HG02970 (cell line): ENCODE results near the gene SIGLEC7.
"Not testable (repeated sequence)": the region's sequence is repeated elsewhere in the genome, so short reads cannot be mapped to it uniquely, and the experiment has no call there.

Experiments used
- ATAC-seq: cut with Tn5 transposase; IDR thresholded peaks from one replicate; pipeline ENCODE4 v1.9.1; 2021; ENCODE audit warnings: mild to moderate bottlenecking, moderate library complexity, moderate number of reproducible peaks; ENCODE audit not compliant: unreplicated experiment, low FRiP score

SIGLEC7 gene

GRCh38 chr19:51164215-51164614, 22.1 kb downstream of the SIGLEC7 start:
- ATAC-seq = no peak

- ATAC-seq = no peak
Observed at GRCh38 chr19:51166846-51167490, 24.9 kb downstream of the SIGLEC7 start.

- no peak for ATAC-seq
Observed at GRCh38 chr19:51168564-51169282, 26.6 kb downstream of the SIGLEC7 start.

- not testable (repeated sequence) for ATAC-seq
Observed at GRCh38 chr19:51169283-51169918, 27.3 kb downstream of the SIGLEC7 start.

- ATAC-seq = no peak
Observed at GRCh38 chr19:51172223-51172622, 30.1 kb downstream of the SIGLEC7 start.

GRCh38 chr19:51173681-51174080, 31.6 kb downstream of the SIGLEC7 start:
- ATAC-seq = no peak

GRCh38 chr19:51179256-51179655, 37.2 kb downstream of the SIGLEC7 start:
- ATAC-seq = no peak

- ATAC-seq = no peak
Observed at GRCh38 chr19:51181377-51181912, 39.3 kb downstream of the SIGLEC7 start.

GRCh38 chr19:51181913-51182419, 39.9 kb downstream of the SIGLEC7 start:
- ATAC-seq = no peak

- no peak for ATAC-seq
Observed at GRCh38 chr19:51183629-51184028, 41.5 kb downstream of the SIGLEC7 start.

GRCh38 chr19:51185069-51185867, 43.2 kb downstream of the SIGLEC7 start:
- ATAC-seq = no peak

GRCh38 chr19:51185868-51186215, 43.7 kb downstream of the SIGLEC7 start:
- no peak for ATAC-seq

GRCh38 chr19:51186323-51186722, 44.2 kb downstream of the SIGLEC7 start:
- no peak for ATAC-seq

- ATAC-seq = no peak
Observed at GRCh38 chr19:51187395-51188226, 45.5 kb downstream of the SIGLEC7 start.

- no peak for ATAC-seq
Observed at GRCh38 chr19:51188227-51188559, 46.1 kb downstream of the SIGLEC7 start.

- ATAC-seq = no peak
Observed at GRCh38 chr19:51192689-51193088, 50.6 kb downstream of the SIGLEC7 start.

GRCh38 chr19:51194527-51195315, 52.6 kb downstream of the SIGLEC7 start:
- ATAC-seq = no peak

GRCh38 chr19:51195316-51195586, 53.1 kb downstream of the SIGLEC7 start:
- ATAC-seq = no peak

GRCh38 chr19:51195616-51196015, 53.5 kb downstream of the SIGLEC7 start:
- ATAC-seq = no peak
